Panc1 (cell line): Measurements from ENCODE around the gene FRMD5. TPM values are rescaled to one million over a fixed set of nuclear protein-coding genes. Genes with fewer than 3 reads are reported as not detected.

Experiments used
- ATAC-seq: fragments of 200-7000 bp; cut with Tn5 transposase; 2 replicates; pipeline ENCODE4 v1.9.1; 2020; ENCODE audit warnings: mild to moderate bottlenecking, moderate library complexity
- BruUV-seq: library from RNA; stranded (reverse); fragments of 400-500 nt; replicated peaks from 2 replicates; lab custom pipeline; 2021; lab: Mats Ljungman, UMichigan
- CTCF ChIA-PET: fragments of 300-600 bp; sonication (Branson Sonifier 250); formaldehyde crosslinking; loops from one replicate; lab custom pipeline; 2022; ENCODE audit warnings: antibody characterized with exemption; lab: Charles Lee
- POLR2A ChIA-PET: fragments of 300-600 bp; sonication (Branson Sonifier 250); formaldehyde crosslinking; loops from one replicate; lab custom pipeline; 2022; ENCODE audit warnings: antibody characterized with exemption; lab: Charles Lee
- DNase-seq: peaks from one replicate; pipeline ENCODE4 v3.0.0-alpha.2; 2010; ENCODE audit warnings: low read depth, low spot score
- H3K27ac ChIP-seq: 2 replicates; pipeline ENCODE4 v1.5.1; 2011; ENCODE audit warnings: mild to moderate bottlenecking, low read length, inconsistent platforms
- H3K27me3 ChIP-seq: fragments of 200-500 bp; sonication (Bioruptor generic); 2 replicates; pipeline ENCODE4 v1.6.0; 2014; ENCODE audit warnings: low read length, inconsistent platforms; ENCODE audit not compliant: control insufficient read depth, insufficient read depth
- H3K36me3 ChIP-seq: fragments of 200-500 bp; sonication (Bioruptor generic); 2 replicates; pipeline ENCODE4 v1.5.1; 2014; ENCODE audit warnings: inconsistent platforms, mild to moderate bottlenecking, low read length, moderate library complexity; ENCODE audit not compliant: control insufficient read depth, insufficient read depth
- H3K4me1 ChIP-seq: 2 replicates; pipeline ENCODE4 v1.5.1; 2011; ENCODE audit warnings: inconsistent platforms, mild to moderate bottlenecking, low read length, moderate library complexity; ENCODE audit not compliant: control insufficient read depth, insufficient read depth
- H3K4me3 ChIP-seq, 2 experiments: 2 replicates each; pipeline ENCODE4 v1.5.1; 2011 to 2012; ENCODE audit warnings: low read depth in 2 of 2, low read length in 2 of 2, mild to moderate bottlenecking in 2 of 2, inconsistent platforms in 1 of 2, moderate library complexity in 1 of 2
- H3K9me3 ChIP-seq: fragments of 200-500 bp; sonication (Bioruptor generic); 2 replicates; pipeline ENCODE4 v1.5.1; 2014; ENCODE audit warnings: low read depth, mild to moderate bottlenecking, inconsistent platforms, low read length, moderate library complexity; ENCODE audit not compliant: control insufficient read depth, insufficient read depth
- CTCF ChIP-seq: fragments of 450-650 bp; IDR thresholded peaks from 2 replicates; pipeline ENCODE4 v1.5.1; 2017; ENCODE audit warnings: mild to moderate bottlenecking
- POLR2AphosphoS5 ChIP-seq: IDR thresholded peaks from 2 replicates; pipeline ENCODE4 v1.6.1; 2012; ENCODE audit warnings: mild to moderate bottlenecking, low read depth, low read length, moderate library complexity
- REST ChIP-seq, 2 experiments: IDR thresholded peaks; 2 replicates each; pipeline ENCODE4 v1.6.1; 2011 to 2012; ENCODE audit warnings: low read depth in 2 of 2, control low read depth in 1 of 2, low read length in 1 of 2, mild to moderate bottlenecking in 1 of 2, moderate library complexity in 1 of 2; ENCODE audit not compliant: insufficient read depth in 1 of 2
- SIN3A ChIP-seq: IDR thresholded peaks from 2 replicates; pipeline ENCODE4 v1.6.1; 2012; ENCODE audit warnings: low read depth, mild to moderate bottlenecking, low read length, moderate library complexity, borderline replicate concordance; ENCODE audit not compliant: insufficient read depth
- TCF7L2 ChIP-seq: IDR thresholded peaks from 2 replicates; pipeline ENCODE4 v1.6.1; 2011; ENCODE audit warnings: mild to moderate bottlenecking, low read depth, low read length, inconsistent platforms
- in situ Hi-C: cut with HindIII; loops from 2 replicates; pipeline ENCODE4 v1.10.0; 2016; ENCODE audit warnings: low sequenced_read_pairs, low pct_unique_long_range_greater_than_20kb
- intact Hi-C: fragments of 100-400 bp; cut with micrococcal nuclease; formaldehyde crosslinking; loops from one replicate; pipeline ENCODE4 v1.10.0; 2022; ENCODE audit not compliant: unreplicated experiment
- total RNA-seq: library from RNA; stranded (reverse); gene quantifications from one replicate; pipeline ENCODE4 v1.2.1, GENCODE V29; 2021; ENCODE audit not compliant: unreplicated experiment

Gene FRMD5
- total RNA-seq, 1 experiment from 2014 or later, result 18.3 TPM

- in situ Hi-C loops, result no loop called here
- POLR2A ChIA-PET, result interaction anchor here (0.7 to 0.8 kb wide), 2 partner anchors 136 to 147 kb away, joined by 3 read pairs; no protein-coding TSS in a partner anchor
Measured at GRCh38 chr15:44207643-44208042, 12.6 kb upstream of the FRMD5 start.

GRCh38 chr15:44199393-44199792 is 4.3 kb upstream of the FRMD5 start:
- no TSS peak for BruUV-seq
- ChIA-PET POLR2A (no interaction called here), CTCF (no interaction called here)
- Histone ChIP-seq H3K27me3 (no peaks in the 10 kb centered on the region), H3K9me3 (no peaks in the 10 kb centered on the region), H3K4me3 (no peak overlapping the region), H3K36me3 (no peaks in the 10 kb centered on the region; the same call in 1 of the 2 replicates), H3K4me1 (no peaks in the 10 kb centered on the region), H3K27ac (no peak overlapping the region)
- no peak for TF ChIP-seq POLR2AphosphoS5
- no peak for TF ChIP-seq TCF7L2
- no peak for TF ChIP-seq CTCF
- TF ChIP-seq REST (IDR thresholded peaks at IDR 0.05; ENCODE audit: insufficient read depth in 1 of 2, low read depth in 2 of 2, low read length in 1 of 2), result no peak
- no peak for TF ChIP-seq SIN3A
- intact Hi-C loops (no loop called here), in situ Hi-C loops (no loop called here)
- ATAC-seq (no peak), DNase-seq (no peak)

More at GRCh38 chr15:44207643-44208042, 12.6 kb upstream of the FRMD5 start:
- no peak for TF ChIP-seq SIN3A
- no peak for TF ChIP-seq TCF7L2
- no peak for TF ChIP-seq CTCF
- TF ChIP-seq POLR2AphosphoS5, result no peak
- TF ChIP-seq REST (IDR thresholded peaks at IDR 0.05; ENCODE audit: insufficient read depth in 1 of 2, low read depth in 2 of 2, low read length in 1 of 2), result no peak
- CTCF ChIA-PET, result no interaction called here
- H3K36me3 ChIP-seq, result no peaks in the 10 kb centered on the region
- H3K4me1 ChIP-seq, result no peaks in the 10 kb centered on the region
- H3K9me3 ChIP-seq, result no peaks in the 10 kb centered on the region
- intact Hi-C loops, result no loop called here
- H3K27ac ChIP-seq, result no peak overlapping the region
- no peaks in the 10 kb centered on the region for H3K27me3 ChIP-seq
- ATAC-seq (no peak), DNase-seq (no peak)
- BruUV-seq, result no TSS peak
- H3K4me3 ChIP-seq, result no peak overlapping the region
